Natural killer cell (primary cell): ENCODE measurements around the gene RPN2. TPM values are rescaled to one million over a fixed set of nuclear protein-coding genes. Genes with fewer than 3 reads are reported as not detected.

Experiments used
- ATAC-seq, 3 donors: fragments of 150-1000 bp in 2 of 3; fragments of 200-7000 bp in 1 of 3; cut with Tn5 transposase; 1 replicate in 1 of 3; 2 replicates in 2 of 3; pipeline ENCODE4 v1.10.0; 2021; ENCODE audit warnings: mild to moderate bottlenecking in 2 of 3, moderate library complexity in 2 of 3
- DNase-seq, 2 donors: peaks; one replicate each; pipeline versions ENCODE4 v3.0.0 to v3.0.0-alpha.2; 2013 to 2021; ENCODE audit warnings: mixed read lengths in 1 of 2
- H3K27ac ChIP-seq: one replicate; pipeline ENCODE4 v1.5.1; 2013; ENCODE audit warnings: mild to moderate bottlenecking, low read length
- H3K27me3 ChIP-seq: one replicate; pipeline ENCODE4 v1.6.1; 2013; ENCODE audit warnings: low read length; ENCODE audit not compliant: control insufficient read depth, insufficient read depth
- H3K36me3 ChIP-seq: one replicate; pipeline ENCODE4 v1.6.1; 2013; ENCODE audit warnings: low read length; ENCODE audit not compliant: control insufficient read depth, insufficient read depth
- H3K4me1 ChIP-seq: one replicate; pipeline ENCODE4 v1.6.1; 2013; ENCODE audit warnings: low read length; ENCODE audit not compliant: control insufficient read depth, insufficient read depth
- H3K4me3 ChIP-seq: one replicate; pipeline ENCODE4 v1.5.1; 2013; ENCODE audit warnings: low read length
- H3K9me3 ChIP-seq: one replicate; pipeline ENCODE4 v1.6.1; 2013; ENCODE audit warnings: low read length; ENCODE audit not compliant: control insufficient read depth, insufficient read depth
- H3K27ac Mint-ChIP-seq, 2 donors: one replicate each; pipeline ENCODE4 v1.8.0; 2022; ENCODE audit warnings: mild to moderate bottlenecking in 2 of 2, mixed read lengths in 2 of 2, moderate library complexity in 1 of 2
- H3K27me3 Mint-ChIP-seq, 2 donors: one replicate each; pipeline ENCODE4 v1.8.0; 2022; ENCODE audit warnings: low read depth in 2 of 2, mixed read lengths in 2 of 2
- H3K36me3 Mint-ChIP-seq: one replicate; pipeline ENCODE4 v1.8.0; 2022; ENCODE audit warnings: mixed read lengths
- H3K4me1 Mint-ChIP-seq, 2 donors: one replicate each; pipeline ENCODE4 v1.8.0; 2022; ENCODE audit warnings: mixed read lengths in 2 of 2
- H3K4me3 Mint-ChIP-seq: one replicate; pipeline ENCODE4 v1.8.0; 2022; ENCODE audit warnings: mild to moderate bottlenecking, moderate library complexity, mixed read lengths
- H3K9me3 Mint-ChIP-seq, 2 donors: one replicate each; pipeline ENCODE4 v1.8.0; 2022; ENCODE audit warnings: mixed read lengths in 2 of 2
- WGBS: methylation state at CpG from one replicate; pipeline ENCODE4 v1.1.7; 2013; ENCODE audit warnings: missing lambda C conversion rate; ENCODE audit not compliant: insufficient coverage; 5-methylcytosine and 5-hydroxymethylcytosine counted together
- intact Hi-C: fragments of 100-400 bp; cut with micrococcal nuclease; formaldehyde crosslinking; loops from one replicate; pipeline ENCODE4 v1.14.2; 2022
- total RNA-seq, 4 donors: library from RNA; stranded (reverse); fragments of 120-200 nt in 1 of 4; gene quantifications; one replicate each; pipeline versions ENCODE4 v1.2.3 to v1.2.4, GENCODE V29; 2013 to 2022
- TF ChIP-seq, protein P1 (sequence below): fragments of 200-600 bp; IDR thresholded peaks from one replicate; pipeline ENCODE4 v1.8.0; 2022; ENCODE audit warnings: antibody characterized with exemption

RPN2 gene
- total RNA-seq, 3 donors from 2014 or later (not counting 1 experiment from before 2014, with no cell fraction given) = 124 to 136 (median 125) TPM

DNA sequence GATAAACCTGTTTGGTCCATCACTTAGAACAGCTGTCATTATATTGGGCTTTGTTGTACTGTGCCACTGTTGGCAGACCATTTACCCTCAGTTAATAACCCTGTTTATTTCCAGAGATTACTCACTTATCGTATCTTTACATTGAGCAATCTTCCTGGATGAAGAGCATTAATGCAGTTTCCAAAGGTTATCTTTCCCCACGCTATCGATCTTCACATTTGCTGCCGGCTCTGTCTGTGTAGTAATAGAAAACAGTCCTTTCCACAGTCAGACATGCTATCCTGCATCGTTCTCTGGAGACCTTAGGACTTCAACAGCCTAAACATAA, 55.1 kb downstream of the RPN2 start:
- 95% methylated on average over 5 of the region's 5 CpGs for WGBS
- no peak overlapping the region for H3K27ac ChIP-seq
- no peak overlapping the region for H3K27ac Mint-ChIP-seq

DNA sequence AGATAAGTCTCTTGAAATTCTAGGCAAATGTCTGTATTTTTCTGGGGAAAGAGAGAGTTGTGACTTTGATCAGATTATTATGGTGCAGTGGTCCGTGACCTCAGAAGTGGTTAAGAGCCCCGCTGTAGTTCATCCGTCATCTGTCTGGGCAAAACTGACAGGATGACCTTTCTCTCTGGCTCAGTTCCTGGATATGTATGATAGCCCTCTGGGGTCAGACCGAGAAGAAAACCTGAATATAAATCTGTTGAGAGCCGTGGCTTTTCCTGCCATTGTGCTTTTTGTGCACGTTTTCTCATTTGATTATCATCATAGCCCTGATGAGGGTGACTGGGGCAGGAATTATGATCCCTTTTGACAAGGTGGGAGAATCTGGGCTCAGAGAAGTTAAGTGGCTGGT, 55.9 kb downstream of the RPN2 start:
- Mint-ChIP-seq H3K27ac (no peak overlapping the region), H3K4me3 (no peak overlapping the region), H3K9me3 (no peaks in the 10 kb centered on the region), H3K4me1 (no peaks in the 10 kb centered on the region), H3K27me3 (no peaks in the 10 kb centered on the region), H3K36me3 (peaks cover 46% of the 10 kb centered on the region)
- H3K27ac ChIP-seq = no peak overlapping the region
- DNase-seq = no peak
- ATAC-seq = no peak
- peaks cover 91% of the 10 kb centered on the region for H3K36me3 ChIP-seq
- H3K4me3 ChIP-seq = no peak overlapping the region
- no peaks in the 10 kb centered on the region for H3K27me3 ChIP-seq
- 91% methylated on average over 6 of the region's 6 CpGs for WGBS
- no peaks in the 10 kb centered on the region for H3K9me3 ChIP-seq
- intact Hi-C loops = no loop called here
- H3K4me1 ChIP-seq = no peaks in the 10 kb centered on the region
- TF ChIP-seq, protein P1, sequence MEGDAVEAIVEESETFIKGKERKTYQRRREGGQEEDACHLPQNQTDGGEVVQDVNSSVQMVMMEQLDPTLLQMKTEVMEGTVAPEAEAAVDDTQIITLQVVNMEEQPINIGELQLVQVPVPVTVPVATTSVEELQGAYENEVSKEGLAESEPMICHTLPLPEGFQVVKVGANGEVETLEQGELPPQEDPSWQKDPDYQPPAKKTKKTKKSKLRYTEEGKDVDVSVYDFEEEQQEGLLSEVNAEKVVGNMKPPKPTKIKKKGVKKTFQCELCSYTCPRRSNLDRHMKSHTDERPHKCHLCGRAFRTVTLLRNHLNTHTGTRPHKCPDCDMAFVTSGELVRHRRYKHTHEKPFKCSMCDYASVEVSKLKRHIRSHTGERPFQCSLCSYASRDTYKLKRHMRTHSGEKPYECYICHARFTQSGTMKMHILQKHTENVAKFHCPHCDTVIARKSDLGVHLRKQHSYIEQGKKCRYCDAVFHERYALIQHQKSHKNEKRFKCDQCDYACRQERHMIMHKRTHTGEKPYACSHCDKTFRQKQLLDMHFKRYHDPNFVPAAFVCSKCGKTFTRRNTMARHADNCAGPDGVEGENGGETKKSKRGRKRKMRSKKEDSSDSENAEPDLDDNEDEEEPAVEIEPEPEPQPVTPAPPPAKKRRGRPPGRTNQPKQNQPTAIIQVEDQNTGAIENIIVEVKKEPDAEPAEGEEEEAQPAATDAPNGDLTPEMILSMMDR = no peak

More for the DNA sequence above, 55.1 kb downstream of the RPN2 start:
- Mint-ChIP-seq H3K9me3 (no peaks in the 10 kb centered on the region), H3K4me1 (peaks cover under 1 to 3% of the 10 kb centered on the region in 2 donors), H3K4me3 (no peak overlapping the region), H3K27me3 (no peaks in the 10 kb centered on the region), H3K36me3 (peaks cover 53% of the 10 kb centered on the region)
- TF ChIP-seq, protein P1 = no peak
- peaks cover 92% of the 10 kb centered on the region for H3K36me3 ChIP-seq
- no peaks in the 10 kb centered on the region for H3K27me3 ChIP-seq
- DNase-seq (no peak), ATAC-seq (no peak)
- H3K9me3 ChIP-seq = no peaks in the 10 kb centered on the region
- intact Hi-C loops = no loop called here
- no peak overlapping the region for H3K4me3 ChIP-seq
- H3K4me1 ChIP-seq = no peaks in the 10 kb centered on the region

DNA sequence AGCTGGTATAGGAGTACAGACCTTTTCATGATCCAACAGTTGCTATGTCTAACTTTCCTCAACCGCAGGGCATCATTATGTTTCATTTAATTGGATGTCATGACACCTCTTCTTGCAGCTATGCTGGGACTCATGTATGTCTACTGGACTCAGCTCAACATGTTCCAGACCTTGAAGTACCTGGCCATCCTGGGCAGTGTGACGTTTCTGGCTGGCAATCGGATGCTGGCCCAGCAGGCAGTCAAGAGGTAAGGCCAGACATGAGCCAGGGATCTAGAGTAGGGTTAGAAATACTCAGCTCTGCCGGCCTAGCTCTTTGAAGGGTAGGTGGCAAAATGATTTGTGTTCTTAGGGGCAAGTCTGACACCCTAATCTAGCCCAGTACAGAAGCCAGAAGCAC, 57.3 kb downstream of the RPN2 start:
- ATAC-seq = no peak
- H3K36me3 Mint-ChIP-seq = peaks cover 47% of the 10 kb centered on the region
- TF ChIP-seq, protein P1 = no peak
- no peaks in the 10 kb centered on the region for H3K9me3 Mint-ChIP-seq
- H3K4me3 ChIP-seq = no peak overlapping the region
- 97% methylated on average over 4 of the region's 4 CpGs for WGBS
- H3K36me3 ChIP-seq = peaks cover 90% of the 10 kb centered on the region
- no peak overlapping the region for H3K27ac Mint-ChIP-seq
- H3K27me3 ChIP-seq = no peaks in the 10 kb centered on the region
- H3K27me3 Mint-ChIP-seq = no peaks in the 10 kb centered on the region
- H3K4me1 ChIP-seq = no peaks in the 10 kb centered on the region
- H3K27ac ChIP-seq = no peak overlapping the region
- intact Hi-C loops = no loop called here
- DNase-seq = no peak
- H3K4me1 Mint-ChIP-seq = no peaks in the 10 kb centered on the region
- no peaks in the 10 kb centered on the region for H3K9me3 ChIP-seq
- H3K4me3 Mint-ChIP-seq = no peak overlapping the region

DNA sequence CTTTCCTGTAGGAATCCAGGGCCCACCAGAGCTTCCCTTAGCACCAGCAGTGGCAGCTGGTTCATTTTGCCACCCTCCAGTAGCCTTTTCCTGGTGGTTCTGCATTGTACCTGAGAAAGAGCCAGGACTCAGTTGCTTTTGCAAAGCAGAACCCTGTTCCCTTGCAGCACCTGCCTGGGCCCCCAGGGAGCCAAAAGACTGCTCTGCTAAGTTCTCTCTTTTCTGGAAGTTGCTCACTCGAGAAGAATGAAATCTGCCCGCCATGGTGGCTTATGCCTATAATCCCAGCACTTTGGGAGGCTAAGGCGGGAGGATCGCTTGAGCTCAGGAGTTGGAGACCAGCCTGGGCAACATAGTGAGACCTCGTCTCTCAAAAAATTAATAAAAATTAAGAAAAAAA, 58.5 kb downstream of the RPN2 start:
- no peaks in the 10 kb centered on the region for H3K27me3 ChIP-seq
- no peaks in the 10 kb centered on the region for H3K9me3 ChIP-seq
- ATAC-seq (no peak), DNase-seq (no peak)
- TF ChIP-seq, protein P1 = no peak
- H3K27me3 Mint-ChIP-seq = no peaks in the 10 kb centered on the region
- H3K4me3 ChIP-seq = no peak overlapping the region
- H3K27ac ChIP-seq = no peak overlapping the region
- peaks cover 43% of the 10 kb centered on the region for H3K36me3 Mint-ChIP-seq
- intact Hi-C loops = no loop called here
- no peaks in the 10 kb centered on the region for H3K9me3 Mint-ChIP-seq
- H3K4me1 Mint-ChIP-seq = no peaks in the 10 kb centered on the region
- no peak overlapping the region for H3K27ac Mint-ChIP-seq
- H3K4me3 Mint-ChIP-seq = no peak overlapping the region
- H3K4me1 ChIP-seq = no peaks in the 10 kb centered on the region
- H3K36me3 ChIP-seq = peaks cover 89% of the 10 kb centered on the region
- 98% methylated on average over 5 of the region's 5 CpGs for WGBS
